KMS-11 (cell line): ENCODE measurements around the gene ARHGAP21.

Experiments
- H2AFZ ChIP-seq: fragments of 200-600 bp; sonication (generic); 2 replicates; pipeline ENCODE4 v1.6.1; 2016; ENCODE audit warnings: antibody characterized with exemption, mixed run types, low read depth
- H3K27ac ChIP-seq: fragments of 200-600 bp; sonication (generic); 2 replicates; pipeline ENCODE4 v1.6.1; 2016; ENCODE audit warnings: mild to moderate bottlenecking, mixed run types
- H3K27me3 ChIP-seq: fragments of 200-600 bp; sonication (generic); 2 replicates; pipeline ENCODE4 v1.6.1; 2017; ENCODE audit warnings: mild to moderate bottlenecking, low read depth, mixed run types, moderate library complexity; ENCODE audit not compliant: insufficient read depth
- H3K36me3 ChIP-seq: fragments of 200-600 bp; sonication (generic); 2 replicates; pipeline ENCODE4 v1.6.1; 2017; ENCODE audit warnings: mild to moderate bottlenecking, mixed run types; ENCODE audit not compliant: insufficient read depth
- H3K4me1 ChIP-seq: fragments of 200-600 bp; sonication (generic); 2 replicates; pipeline ENCODE4 v1.6.1; 2016; ENCODE audit warnings: mild to moderate bottlenecking, low read depth, mixed run types; ENCODE audit not compliant: poor library complexity, severe bottlenecking
- H3K4me2 ChIP-seq: fragments of 200-600 bp; sonication (generic); 2 replicates; pipeline ENCODE4 v1.7.0; 2016; ENCODE audit warnings: mild to moderate bottlenecking, mixed run types
- H3K4me3 ChIP-seq: fragments of 200-600 bp; sonication (generic); IDR thresholded peaks from 2 replicates; pipeline ENCODE4 v1.6.1; 2017; ENCODE audit warnings: low read depth, low read length, mixed read lengths; ENCODE audit not compliant: insufficient read depth
- H3K79me2 ChIP-seq: fragments of 200-600 bp; sonication (generic); 2 replicates; pipeline ENCODE4 v1.6.1; 2016; ENCODE audit warnings: low read depth, mixed run types; ENCODE audit not compliant: insufficient read depth
- H3K9ac ChIP-seq: fragments of 200-600 bp; sonication (generic); 2 replicates; pipeline ENCODE4 v1.6.1; 2016; ENCODE audit warnings: mild to moderate bottlenecking, mixed run types
- H4K20me1 ChIP-seq: fragments of 200-600 bp; sonication (generic); 2 replicates; pipeline ENCODE4 v1.6.1; 2016; ENCODE audit warnings: mild to moderate bottlenecking, mixed run types; ENCODE audit not compliant: insufficient read depth
- TF ChIP-seq, protein P1 (sequence below): fragments of 200-600 bp; sonication (generic); conservative IDR thresholded peaks from 2 replicates; pipeline ENCODE4 v1.6.1; 2017; ENCODE audit warnings: low read depth, mild to moderate bottlenecking, antibody characterized with exemption, low read length, moderate library complexity, mixed read lengths

The ARHGAP21 gene

DNA sequence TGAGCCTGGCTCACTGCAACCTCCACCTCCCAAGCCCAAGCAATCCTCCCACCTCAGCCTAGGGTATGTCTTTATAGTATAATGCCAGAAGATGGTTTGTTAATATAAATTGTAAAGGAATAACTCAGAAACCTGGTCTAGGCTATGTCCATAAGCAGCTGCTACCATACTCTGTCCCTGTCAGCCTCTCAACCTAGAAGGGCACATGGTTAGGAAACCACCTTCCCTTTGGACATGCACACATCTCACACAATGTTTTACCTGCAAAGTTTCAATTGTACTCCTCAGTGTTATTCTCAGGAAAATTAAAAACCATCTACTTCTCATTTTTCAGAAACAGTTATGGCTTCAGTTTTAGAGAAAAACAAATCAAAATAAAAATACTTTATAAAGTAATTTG lies 40.1 kb downstream of the ARHGAP21 start:
- H3K4me3 ChIP-seq = no peak overlapping the region
- no peaks in the 10 kb centered on the region for H3K27me3 ChIP-seq
- no peak overlapping the region for H3K27ac ChIP-seq
- no peaks in the 10 kb centered on the region for H4K20me1 ChIP-seq
- no peak overlapping the region for H3K4me2 ChIP-seq
- TF ChIP-seq, protein P1, sequence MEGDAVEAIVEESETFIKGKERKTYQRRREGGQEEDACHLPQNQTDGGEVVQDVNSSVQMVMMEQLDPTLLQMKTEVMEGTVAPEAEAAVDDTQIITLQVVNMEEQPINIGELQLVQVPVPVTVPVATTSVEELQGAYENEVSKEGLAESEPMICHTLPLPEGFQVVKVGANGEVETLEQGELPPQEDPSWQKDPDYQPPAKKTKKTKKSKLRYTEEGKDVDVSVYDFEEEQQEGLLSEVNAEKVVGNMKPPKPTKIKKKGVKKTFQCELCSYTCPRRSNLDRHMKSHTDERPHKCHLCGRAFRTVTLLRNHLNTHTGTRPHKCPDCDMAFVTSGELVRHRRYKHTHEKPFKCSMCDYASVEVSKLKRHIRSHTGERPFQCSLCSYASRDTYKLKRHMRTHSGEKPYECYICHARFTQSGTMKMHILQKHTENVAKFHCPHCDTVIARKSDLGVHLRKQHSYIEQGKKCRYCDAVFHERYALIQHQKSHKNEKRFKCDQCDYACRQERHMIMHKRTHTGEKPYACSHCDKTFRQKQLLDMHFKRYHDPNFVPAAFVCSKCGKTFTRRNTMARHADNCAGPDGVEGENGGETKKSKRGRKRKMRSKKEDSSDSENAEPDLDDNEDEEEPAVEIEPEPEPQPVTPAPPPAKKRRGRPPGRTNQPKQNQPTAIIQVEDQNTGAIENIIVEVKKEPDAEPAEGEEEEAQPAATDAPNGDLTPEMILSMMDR = no peak
- no peaks in the 10 kb centered on the region for H3K36me3 ChIP-seq
- no peak overlapping the region for H3K9ac ChIP-seq
- peaks cover 12% of the 10 kb centered on the region; the same call in 1 of the 2 replicates for H3K79me2 ChIP-seq
- H2AFZ ChIP-seq = no peak overlapping the region
- no peaks in the 10 kb centered on the region for H3K4me1 ChIP-seq

DNA sequence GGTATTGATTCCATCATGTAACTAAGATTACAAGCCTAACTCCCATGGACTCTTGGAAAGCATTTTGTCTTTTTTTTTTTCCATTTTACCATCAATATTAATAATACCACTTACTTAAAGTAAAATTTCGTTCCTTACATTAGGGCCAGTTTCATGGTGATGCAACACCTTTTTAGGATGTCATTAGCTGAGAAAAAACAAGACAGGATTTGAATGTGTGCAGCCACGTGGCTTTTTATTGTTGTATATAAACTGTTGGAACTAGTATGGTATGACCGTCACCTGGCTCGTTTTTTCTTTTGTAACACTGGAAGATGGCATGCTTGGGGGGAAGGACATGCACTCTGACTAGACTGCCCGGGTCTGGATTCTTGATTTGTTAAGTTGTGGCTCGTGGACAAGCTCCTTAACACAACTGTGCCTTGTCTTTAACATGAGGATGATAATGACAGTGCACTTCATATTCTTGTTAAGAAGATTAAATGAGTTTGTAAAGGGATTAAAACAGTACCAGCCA lies 42.1 kb downstream of the ARHGAP21 start:
- Histone ChIP-seq H4K20me1 (no peaks in the 10 kb centered on the region), H3K79me2 (peaks cover 12% of the 10 kb centered on the region; the same call in 1 of the 2 replicates), H3K4me1 (no peaks in the 10 kb centered on the region), H3K4me2 (no peak overlapping the region), H3K9ac (no peak overlapping the region), H3K36me3 (no peaks in the 10 kb centered on the region), H3K4me3 (no peak overlapping the region), H3K27ac (no peak overlapping the region), H2AFZ (no peak overlapping the region), H3K27me3 (no peaks in the 10 kb centered on the region)
- TF ChIP-seq, protein P1 = no peak

DNA sequence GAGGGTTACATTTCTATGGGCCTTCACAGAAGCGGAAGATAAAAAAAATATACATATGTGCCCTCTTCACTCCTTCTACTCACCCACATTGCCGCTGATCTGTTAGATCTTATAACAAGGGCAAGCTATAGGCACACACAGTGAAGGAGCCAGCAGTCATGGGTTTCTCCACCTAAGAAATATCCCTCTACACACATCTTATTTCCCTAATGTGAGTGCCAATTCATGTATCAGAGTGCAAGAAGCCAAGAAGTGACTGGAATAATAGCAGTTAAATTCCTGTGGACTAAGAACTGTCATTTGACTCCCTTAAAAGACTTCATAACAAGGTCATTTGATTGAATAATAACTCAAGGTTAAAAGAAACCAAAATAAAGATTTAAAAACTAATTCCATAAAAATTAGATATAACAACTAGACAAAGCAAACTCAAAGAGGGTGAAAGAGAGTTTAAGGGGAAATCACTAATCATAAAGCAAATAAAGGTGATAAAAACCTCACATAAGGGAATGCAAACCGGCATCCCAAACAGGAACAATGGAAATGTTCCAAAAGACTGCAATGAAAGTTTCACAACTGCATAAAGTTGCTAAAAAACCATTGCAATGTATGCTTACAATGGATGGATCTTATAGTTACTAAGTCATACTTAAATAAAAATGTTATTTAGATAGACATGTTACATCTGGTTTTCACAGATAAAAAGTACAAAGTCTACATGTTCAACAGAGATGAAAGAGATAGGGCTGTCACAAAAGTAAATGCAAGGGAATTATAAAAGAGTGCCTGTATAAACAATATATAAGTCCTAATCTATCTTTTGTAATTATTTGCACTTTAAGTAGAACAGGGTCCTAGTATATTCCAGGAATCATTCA lies 42.8 kb downstream of the ARHGAP21 start:
- no peak overlapping the region for H3K4me2 ChIP-seq

DNA sequence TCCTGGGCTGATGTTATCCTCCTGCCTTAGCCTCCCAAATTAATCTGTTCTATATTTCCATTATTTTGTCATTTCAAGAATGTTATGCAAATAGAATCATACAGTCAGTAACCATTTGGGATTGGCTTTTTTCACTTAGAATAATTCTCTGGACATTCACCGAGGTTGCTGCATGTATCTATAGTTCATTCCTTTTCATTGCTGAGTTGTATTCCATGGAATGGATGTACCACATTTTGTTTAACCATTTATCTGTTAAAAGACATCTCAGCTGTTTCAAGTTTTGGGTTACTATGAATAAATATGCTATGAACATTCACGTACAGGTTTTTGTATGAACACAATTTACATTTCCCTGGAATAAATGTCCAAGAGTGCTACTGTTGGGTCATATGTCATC lies 44.9 kb downstream of the ARHGAP21 start:
- 0 out of 2 replicates have a peak, but pooled peaks cover 3% of the 10 kb centered on the region for H3K79me2 ChIP-seq
- H3K4me3 ChIP-seq = no peak overlapping the region
- no peak overlapping the region for H2AFZ ChIP-seq
- no peaks in the 10 kb centered on the region for H3K36me3 ChIP-seq
- TF ChIP-seq, protein P1 = no peak
- no peak overlapping the region for H3K9ac ChIP-seq
- H3K4me2 ChIP-seq = no peak overlapping the region
- no peaks in the 10 kb centered on the region for H3K4me1 ChIP-seq
- H3K27ac ChIP-seq = no peak overlapping the region
- no peaks in the 10 kb centered on the region for H3K27me3 ChIP-seq
- H4K20me1 ChIP-seq = no peaks in the 10 kb centered on the region

More for the DNA sequence above, 42.8 kb downstream of the ARHGAP21 start:
- no peak overlapping the region for H2AFZ ChIP-seq
- H3K79me2 ChIP-seq = peaks cover 12% of the 10 kb centered on the region; the same call in 1 of the 2 replicates
- H4K20me1 ChIP-seq = no peaks in the 10 kb centered on the region
- H3K36me3 ChIP-seq = no peaks in the 10 kb centered on the region
- no peak overlapping the region for H3K9ac ChIP-seq
- H3K4me3 ChIP-seq = no peak overlapping the region
- no peak overlapping the region for H3K27ac ChIP-seq
- no peaks in the 10 kb centered on the region for H3K27me3 ChIP-seq
- TF ChIP-seq, protein P1 = no peak
- H3K4me1 ChIP-seq = no peaks in the 10 kb centered on the region
